NCI-H2081 (cell line): ENCODE results near the gene CHMP6.
"Not testable (repeated sequence)": the region's sequence is repeated elsewhere in the genome, so short reads cannot be mapped to it uniquely, and the experiment has no call there.

ENCODE experiments used
- DNase-seq, 2 experiments: peaks; one replicate each; lab custom pipeline; 2025; lab: John Stamatoyannopoulos, UW

The CHMP6 gene

DNA sequence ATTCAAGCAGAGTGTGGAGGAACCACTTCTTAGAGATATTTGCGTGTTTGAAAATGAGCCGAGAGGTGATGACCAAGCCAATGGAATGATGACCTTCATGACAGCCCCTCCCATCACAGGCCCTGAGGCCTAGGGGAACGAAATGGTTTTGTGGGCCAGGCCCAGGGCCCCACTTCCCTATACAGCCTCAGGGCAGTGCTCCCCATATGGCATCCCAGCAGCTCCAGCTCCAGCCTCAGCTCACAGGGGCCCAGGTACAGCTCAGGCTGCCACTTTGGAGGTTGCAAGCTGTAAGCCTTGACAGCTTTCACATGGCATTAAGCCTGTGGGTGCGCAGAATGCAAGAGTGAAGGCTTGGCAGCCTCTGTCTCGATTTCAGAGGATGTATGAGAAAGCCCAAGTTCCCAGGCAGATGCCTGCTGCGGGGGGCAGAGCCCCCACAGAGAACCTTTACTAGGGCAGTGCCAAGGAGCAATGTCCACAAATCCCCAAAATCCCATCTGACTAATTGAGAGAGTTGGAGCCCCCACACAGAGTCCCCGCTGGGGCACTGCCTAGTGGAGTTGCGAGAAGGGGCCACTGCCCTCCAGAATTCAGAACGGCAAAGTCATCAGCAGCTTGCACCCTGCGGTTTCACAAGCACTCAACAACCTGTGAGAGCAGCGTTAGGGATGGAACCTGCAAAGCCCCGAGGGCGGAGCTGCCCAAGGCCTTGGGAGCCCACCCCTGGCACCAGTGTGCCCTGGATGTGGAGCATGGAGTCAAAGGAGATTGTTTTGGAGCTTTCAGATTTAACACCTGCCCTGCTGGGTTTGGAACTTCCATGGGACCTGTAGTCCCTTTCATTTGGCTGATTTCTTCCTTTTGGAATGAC is 21.2 kb downstream of the CHMP6 start:
- no peak for DNase-seq

- DNase-seq, result no peak
Observed at GRCh38 chr17:81013642-81014041, 22.0 kb downstream of the CHMP6 start.

- no peak for DNase-seq
Observed at GRCh38 chr17:81015136-81015535, 23.5 kb downstream of the CHMP6 start.

DNA sequence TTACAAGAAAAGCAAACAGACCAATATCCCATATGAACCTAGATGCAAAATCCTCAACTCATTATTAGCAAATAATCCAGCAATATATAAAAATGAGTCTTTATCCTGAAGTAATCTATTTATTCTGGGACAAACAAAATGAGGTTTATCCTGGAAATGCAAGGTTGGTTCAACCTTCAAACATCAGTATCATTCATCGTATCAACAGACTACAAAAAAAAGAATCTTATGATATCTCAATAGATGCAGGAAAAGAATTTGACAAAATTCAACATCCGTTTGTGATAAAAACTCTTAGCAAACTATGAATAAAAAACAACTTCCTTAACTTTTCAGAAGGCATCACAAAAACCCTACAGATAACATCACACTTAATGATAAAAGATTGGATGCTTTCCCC is 24.9 kb downstream of the CHMP6 start:
- no peak for DNase-seq

DNA sequence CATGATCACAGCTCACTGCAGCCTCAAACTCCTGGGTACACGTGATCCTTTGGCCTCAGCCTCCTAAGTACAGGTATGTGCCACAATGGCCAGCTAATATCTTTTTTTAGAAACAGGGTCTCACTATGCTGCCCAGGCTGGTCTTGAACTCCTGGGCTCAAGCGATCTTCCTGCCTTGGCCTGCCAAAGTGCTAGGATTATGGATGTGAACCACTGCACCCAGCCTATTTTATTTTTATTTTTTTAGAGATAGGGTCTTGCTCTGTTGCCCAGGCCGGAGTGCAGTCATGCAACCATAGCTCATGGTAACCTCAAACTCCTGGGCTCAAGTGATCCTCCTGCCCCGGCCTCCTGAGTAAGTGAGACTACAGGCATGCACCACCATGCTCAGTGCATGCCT is 25.7 kb downstream of the CHMP6 start:
- DNase-seq, result not testable (repeated sequence)

DNA sequence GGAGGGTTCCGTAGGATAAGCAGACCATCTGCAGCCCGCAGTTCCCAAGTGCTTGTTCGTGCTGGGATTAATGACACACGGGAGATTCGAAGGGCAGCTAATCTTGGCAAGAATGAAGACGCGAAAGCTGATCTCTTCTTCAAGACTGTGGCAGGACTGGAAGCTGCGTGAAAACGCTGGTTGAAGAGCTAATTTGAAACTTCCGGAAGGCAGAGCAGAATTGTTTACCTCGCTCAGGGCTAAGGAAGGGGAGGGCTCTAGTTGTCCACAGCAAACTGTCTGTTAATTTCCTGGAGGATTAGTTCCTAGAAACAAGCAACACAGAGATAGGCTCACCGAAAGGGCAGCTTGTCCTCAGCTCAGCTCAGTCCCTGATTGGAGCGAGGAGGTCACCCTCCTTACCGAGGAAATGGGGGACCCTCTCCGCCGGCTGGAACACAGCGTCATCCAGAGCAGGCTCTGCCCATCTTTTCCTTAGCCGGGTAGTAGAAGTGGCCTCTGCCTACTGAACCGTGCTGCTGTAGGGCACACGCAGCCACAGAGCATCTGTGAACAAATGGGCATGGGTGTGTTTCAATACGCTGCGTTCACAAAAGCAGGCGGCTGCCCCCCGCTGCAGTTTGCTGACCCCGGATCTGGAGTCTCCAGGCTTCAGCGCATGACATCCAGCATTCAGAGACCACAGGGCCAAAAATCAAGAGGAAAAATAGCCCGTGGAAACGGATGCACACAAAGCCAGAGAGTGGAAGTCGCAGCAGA is 26.6 kb downstream of the CHMP6 start:
- DNase-seq, result peak; percentile 17 to 65

- DNase-seq, result no peak
Observed at GRCh38 chr17:81019563-81020442, 28.2 kb downstream of the CHMP6 start.

GRCh38 chr17:81020443-81020766 is 28.8 kb downstream of the CHMP6 start:
- DNase-seq, result no peak

DNA sequence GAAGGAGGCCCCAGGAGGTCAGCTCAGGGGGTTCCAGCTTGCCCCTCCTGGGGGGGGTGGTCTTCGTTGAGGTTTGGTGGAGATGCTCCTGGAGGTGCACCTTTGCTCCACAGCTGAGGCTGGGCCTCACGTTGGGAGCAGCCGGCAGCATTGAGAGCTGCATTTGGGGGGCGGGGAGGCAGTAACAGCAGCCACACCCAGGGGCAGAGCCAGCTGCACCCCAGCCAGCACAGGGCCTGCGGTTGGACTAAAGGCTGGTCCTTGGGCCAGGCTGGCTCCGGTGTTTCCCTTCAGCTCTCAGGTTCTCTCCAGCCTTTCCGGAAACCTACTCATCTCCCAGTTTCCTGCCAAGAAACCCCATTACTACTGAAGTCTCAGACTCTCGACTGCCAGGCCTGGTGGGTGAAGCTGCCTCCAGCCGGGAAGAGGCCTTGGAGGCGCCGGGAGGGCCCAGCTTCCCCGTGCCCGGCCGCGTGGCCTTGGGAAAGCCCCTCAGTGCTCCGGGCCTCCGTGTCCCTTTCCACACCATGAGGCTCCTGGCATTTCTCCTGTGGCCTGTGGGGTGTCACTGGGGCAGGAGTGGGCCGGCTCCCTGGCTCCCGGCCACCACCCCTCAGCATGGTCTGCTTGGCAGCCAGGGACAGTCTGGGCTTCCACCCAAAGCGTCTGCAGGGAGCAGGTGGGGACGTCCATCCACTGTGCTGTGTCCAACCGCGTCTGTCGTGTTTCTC is 29.3 kb downstream of the CHMP6 start:
- no peak for DNase-seq

DNA sequence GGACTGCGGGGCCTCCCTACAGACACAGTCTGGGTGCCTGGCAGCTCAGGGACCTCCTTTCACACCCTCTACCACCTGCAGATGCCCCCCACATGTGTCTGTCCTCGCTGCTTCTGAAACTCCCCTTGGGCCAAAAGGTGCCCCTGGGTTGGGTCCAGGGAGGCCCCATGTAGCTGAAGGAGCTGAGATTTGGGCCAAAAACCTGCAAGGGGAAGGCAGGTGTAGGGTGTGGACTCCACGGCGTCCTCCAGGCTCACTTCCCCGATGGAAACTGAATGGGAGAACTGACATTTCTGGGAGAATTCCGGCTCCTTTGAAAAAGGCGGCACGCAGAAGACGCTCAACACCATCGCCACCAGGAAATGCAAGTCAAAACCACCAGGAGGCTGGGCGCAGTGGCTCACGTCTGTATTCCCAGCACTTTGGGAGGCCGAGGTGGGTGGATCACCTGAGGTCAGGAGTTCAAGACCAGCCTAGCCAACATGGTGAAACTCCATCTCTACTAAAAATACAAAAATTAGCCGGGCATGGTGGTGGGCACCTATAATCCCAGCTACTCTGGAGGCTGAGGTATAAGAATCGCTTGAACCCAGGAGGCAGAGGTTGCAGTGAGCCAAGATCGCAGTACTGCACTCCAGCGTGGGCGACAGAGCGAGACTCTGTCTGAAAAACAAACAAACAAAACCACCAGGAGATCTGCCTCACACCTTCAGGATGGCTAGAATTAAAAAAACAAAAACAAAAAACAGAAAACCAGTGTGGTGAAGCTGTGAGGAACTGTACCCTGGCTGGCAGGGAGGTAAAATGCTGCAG is 30.1 kb downstream of the CHMP6 start:
- no peak for DNase-seq

DNA sequence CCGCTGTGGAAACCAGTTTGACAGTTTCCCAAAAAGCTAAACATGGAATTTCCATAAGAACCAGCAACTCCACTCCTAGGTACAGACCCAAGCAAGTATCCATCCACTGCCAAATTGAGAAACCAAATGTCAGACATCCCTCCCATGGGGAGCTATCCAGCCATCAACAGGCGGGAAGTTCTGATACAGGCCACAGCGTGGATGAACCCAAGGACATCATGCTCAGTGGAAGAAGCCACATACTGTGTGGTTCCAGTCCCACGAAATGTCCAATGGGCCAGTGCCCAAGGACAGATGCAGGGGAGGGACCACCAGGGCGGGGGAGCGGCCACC is 30.7 kb downstream of the CHMP6 start:
- DNase-seq, result no peak

GRCh38 chr17:81025065-81025740 is 33.6 kb downstream of the CHMP6 start:
- no peak for DNase-seq

GRCh38 chr17:81025741-81026129 is 34.1 kb downstream of the CHMP6 start:
- no peak for DNase-seq

GRCh38 chr17:81026266-81027036 is 34.8 kb downstream of the CHMP6 start:
- DNase-seq, result no peak

DNA sequence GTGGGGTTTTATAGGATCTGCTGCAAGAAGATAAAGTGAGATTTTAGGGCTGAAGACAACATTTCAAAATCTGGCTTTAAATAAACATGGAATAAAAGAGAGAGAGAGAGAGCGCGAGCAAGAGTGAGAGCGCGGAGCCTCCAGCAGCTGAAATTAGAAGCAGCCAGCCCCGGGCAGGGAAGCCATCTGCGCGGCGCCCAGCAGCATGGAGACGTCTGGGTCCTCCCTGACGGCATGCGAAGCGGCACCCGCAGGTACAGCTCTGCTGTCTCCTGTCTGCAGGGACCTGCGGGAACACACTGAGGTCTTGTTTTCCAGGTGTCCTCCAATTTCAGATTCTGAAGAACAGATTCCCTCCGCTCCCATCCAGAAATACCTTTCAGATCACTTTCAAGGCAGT is 35.4 kb downstream of the CHMP6 start:
- peak in 1 of 2 experiments; percentile 14 for DNase-seq

DNA sequence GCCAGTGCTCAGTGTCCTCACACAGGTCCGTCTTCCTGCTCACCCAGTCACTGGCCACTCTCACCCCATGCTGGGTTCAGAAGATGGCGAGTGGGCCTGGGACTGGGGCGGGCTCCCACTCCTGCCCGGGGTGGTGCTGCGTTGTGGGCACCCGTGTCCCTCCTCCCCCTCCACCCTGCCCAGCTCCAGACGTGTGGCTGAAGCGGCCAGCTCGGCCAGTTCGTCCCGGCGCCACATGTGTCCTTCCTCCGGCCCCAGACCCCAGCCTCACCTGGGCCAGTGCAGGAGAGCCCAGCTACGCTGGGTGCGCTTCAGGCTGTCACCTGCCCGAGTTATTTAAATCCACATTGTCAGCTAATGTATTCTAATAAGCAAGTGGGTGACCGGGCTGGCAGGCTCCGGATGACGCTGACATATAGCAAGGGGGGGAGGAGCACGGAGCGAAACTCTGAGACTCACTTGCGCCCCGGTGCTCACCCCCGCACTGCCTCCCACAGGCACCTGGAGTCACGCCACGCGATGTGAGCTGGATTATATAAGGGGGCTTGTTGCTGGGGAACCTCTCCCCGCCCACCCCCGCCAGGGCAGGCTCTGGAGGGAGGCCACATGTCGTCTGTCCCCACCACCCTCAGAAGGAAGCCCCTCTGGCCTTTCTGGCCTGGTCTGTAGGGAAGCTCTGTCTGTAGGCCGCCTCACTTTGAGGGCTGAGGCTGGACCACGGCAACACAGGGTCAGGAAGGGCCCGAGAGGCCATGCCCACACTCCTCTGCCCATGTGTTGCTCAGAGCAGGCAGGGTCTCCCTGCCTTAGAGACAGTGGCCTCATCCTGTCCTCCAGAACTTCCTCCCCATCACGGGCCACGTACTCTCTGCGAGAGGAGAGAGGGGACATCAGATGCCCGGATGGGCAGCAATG is 36.2 kb downstream of the CHMP6 start:
- DNase-seq, result no peak

DNA sequence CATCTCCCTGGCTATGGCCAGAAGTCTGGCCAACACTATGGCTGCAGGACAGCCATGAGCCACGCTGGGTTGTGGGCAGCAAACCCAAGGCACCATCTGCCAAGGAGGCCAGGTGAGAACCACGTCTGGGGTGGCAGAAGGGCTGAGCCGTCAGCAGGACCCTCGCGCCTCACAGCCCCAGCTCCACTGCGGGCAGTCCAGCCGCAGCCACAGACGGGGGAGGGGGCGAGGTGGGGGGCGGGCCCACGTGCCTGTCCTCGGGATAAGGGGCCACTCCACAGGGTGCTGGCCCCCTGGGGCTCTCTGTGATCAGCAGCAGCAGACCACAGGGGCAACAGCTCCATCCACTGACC is 36.8 kb downstream of the CHMP6 start:
- no peak for DNase-seq

DNA sequence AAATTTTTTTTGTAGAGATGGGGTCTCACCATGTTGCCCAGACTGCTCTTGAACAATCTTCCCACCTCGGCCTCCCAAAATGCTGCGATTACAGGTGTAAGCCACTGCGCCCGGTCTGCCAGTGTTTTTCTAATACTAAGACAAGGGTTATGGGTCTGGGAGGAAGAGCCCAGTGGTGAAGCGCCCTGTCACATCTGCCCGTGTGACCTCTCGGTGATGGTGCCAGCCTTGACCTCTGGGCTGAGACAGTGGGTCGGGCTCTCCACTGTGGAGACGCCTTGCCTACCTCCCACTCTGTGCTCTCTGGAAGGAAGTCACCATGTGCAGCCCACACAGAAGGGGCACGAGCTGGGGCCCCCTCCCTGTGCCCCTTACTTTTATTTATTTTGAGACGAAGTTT is 38.2 kb downstream of the CHMP6 start:
- DNase-seq, result no peak

- DNase-seq, result not testable (repeated sequence)
Observed at GRCh38 chr17:81030312-81030711, 38.7 kb downstream of the CHMP6 start.
